GM21528 (cell line): ENCODE results near the gene LRP1.
A peak's percentile ranks its signal among the peaks of the same experiment; 100 is the strongest.

ENCODE experiments used
- ATAC-seq: cut with Tn5 transposase; IDR thresholded peaks from one replicate; pipeline ENCODE4 v1.9.1; 2021; ENCODE audit warnings: mild to moderate bottlenecking, moderate library complexity; ENCODE audit not compliant: unreplicated experiment, low FRiP score

LRP1 gene

GRCh38 chr12:57127726-57128518 lies at the start of gene LRP1:
Gene LRP1, plus strand, starts transcription at chr12:57128483. Its CDS starts 482 bp downstream, at chr12:57128965.
- no peak for ATAC-seq

GRCh38 chr12:57078519-57079404 lies 49.5 kb upstream of the LRP1 start, which contains the start of gene NEMP1:
Gene NEMP1, minus strand, starts transcription at chr12:57078791. Its CDS starts 46 bp downstream, at chr12:57078745.
- ATAC-seq: peak; percentile 97

GRCh38 chr12:57079821-57080220 lies 48.5 kb upstream of the LRP1 start:
- no peak for ATAC-seq

GRCh38 chr12:57080855-57081254 lies 47.4 kb upstream of the LRP1 start:
- ATAC-seq: no peak

- ATAC-seq: no peak
Measured at GRCh38 chr12:57085999-57086492, 42.2 kb upstream of the LRP1 start.

- no peak for ATAC-seq
Measured at GRCh38 chr12:57086493-57087009, 41.7 kb upstream of the LRP1 start.

- ATAC-seq: peak; percentile 25
Measured at GRCh38 chr12:57087010-57087690, 41.1 kb upstream of the LRP1 start.

GRCh38 chr12:57087691-57088353 lies 40.5 kb upstream of the LRP1 start:
- peak; percentile 35 for ATAC-seq

- peak; percentile 47 for ATAC-seq
Measured at GRCh38 chr12:57088354-57089270, 39.7 kb upstream of the LRP1 start, which contains the start of gene NAB2. Gene NAB2, plus strand, starts transcription at chr12:57089114. Its CDS starts 158 bp downstream, at chr12:57089272.

- ATAC-seq: no peak
Measured at GRCh38 chr12:57089271-57090245, 38.7 kb upstream of the LRP1 start.

GRCh38 chr12:57090490-57090889 lies 37.8 kb upstream of the LRP1 start:
- no peak for ATAC-seq

- ATAC-seq: no peak
Measured at GRCh38 chr12:57090924-57091637, 37.2 kb upstream of the LRP1 start.

GRCh38 chr12:57091638-57092528 lies 36.4 kb upstream of the LRP1 start:
- ATAC-seq: no peak

- ATAC-seq: no peak
Measured at GRCh38 chr12:57092529-57092862, 35.8 kb upstream of the LRP1 start.

GRCh38 chr12:57092876-57093414 lies 35.3 kb upstream of the LRP1 start:
- ATAC-seq: no peak
